LNCaP clone FGC (cell line): ENCODE results near the gene XYLT2.
"Not testable (repeated sequence)": the region's sequence is repeated elsewhere in the genome, so short reads cannot be mapped to it uniquely, and the experiment has no call there.

Experiments
- DNase-seq: peaks from one replicate; pipeline ENCODE4 v3.0.0-alpha.2; 2011; ENCODE audit warnings: low read depth
- H3K4me3 ChIP-seq: 2 replicates; pipeline ENCODE4 v1.5.1; 2011; ENCODE audit warnings: mild to moderate bottlenecking, low read depth, low read length, control low read depth
- TF ChIP-seq, protein P1 (sequence below): IDR thresholded peaks from 2 replicates; pipeline ENCODE4 v1.5.1; 2012; ENCODE audit warnings: mild to moderate bottlenecking; ENCODE audit not compliant: control insufficient read depth, insufficient read depth; ENCODE audit errors: extremely low read depth

The XYLT2 gene

DNA sequence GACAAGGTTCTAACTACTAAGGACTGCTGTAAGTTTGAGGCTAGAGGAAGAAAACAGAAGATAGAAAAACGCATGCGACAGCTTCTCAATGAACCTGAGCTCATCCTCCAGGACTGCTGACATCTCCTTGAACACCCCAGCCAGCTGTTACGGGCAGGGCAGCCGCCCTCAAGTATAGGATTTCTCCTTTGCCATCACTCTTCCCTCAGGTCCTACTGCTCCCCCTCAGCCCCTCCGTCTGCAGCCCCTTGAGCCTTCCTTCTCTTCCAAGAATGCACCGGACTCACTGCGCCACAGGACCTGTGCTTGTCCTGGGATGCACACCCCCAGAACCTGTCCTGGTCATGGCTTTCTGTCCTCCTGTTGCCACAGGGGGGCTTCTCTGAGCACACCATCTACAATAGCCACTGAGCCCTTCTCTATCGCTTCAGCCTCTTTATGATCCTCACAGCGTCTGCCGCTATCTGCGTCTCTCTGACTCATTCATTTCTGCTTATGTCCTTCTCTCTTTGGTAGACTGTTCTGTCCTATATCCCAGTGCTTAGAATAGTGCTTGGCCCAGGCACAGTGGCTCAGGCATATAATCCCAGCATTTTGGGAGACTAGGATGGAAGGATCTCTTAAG is 15.7 kb upstream of the XYLT2 start:
- no peak overlapping the region for H3K4me3 ChIP-seq
- TF ChIP-seq, protein P1, sequence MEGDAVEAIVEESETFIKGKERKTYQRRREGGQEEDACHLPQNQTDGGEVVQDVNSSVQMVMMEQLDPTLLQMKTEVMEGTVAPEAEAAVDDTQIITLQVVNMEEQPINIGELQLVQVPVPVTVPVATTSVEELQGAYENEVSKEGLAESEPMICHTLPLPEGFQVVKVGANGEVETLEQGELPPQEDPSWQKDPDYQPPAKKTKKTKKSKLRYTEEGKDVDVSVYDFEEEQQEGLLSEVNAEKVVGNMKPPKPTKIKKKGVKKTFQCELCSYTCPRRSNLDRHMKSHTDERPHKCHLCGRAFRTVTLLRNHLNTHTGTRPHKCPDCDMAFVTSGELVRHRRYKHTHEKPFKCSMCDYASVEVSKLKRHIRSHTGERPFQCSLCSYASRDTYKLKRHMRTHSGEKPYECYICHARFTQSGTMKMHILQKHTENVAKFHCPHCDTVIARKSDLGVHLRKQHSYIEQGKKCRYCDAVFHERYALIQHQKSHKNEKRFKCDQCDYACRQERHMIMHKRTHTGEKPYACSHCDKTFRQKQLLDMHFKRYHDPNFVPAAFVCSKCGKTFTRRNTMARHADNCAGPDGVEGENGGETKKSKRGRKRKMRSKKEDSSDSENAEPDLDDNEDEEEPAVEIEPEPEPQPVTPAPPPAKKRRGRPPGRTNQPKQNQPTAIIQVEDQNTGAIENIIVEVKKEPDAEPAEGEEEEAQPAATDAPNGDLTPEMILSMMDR = no peak
- no peak for DNase-seq

DNA sequence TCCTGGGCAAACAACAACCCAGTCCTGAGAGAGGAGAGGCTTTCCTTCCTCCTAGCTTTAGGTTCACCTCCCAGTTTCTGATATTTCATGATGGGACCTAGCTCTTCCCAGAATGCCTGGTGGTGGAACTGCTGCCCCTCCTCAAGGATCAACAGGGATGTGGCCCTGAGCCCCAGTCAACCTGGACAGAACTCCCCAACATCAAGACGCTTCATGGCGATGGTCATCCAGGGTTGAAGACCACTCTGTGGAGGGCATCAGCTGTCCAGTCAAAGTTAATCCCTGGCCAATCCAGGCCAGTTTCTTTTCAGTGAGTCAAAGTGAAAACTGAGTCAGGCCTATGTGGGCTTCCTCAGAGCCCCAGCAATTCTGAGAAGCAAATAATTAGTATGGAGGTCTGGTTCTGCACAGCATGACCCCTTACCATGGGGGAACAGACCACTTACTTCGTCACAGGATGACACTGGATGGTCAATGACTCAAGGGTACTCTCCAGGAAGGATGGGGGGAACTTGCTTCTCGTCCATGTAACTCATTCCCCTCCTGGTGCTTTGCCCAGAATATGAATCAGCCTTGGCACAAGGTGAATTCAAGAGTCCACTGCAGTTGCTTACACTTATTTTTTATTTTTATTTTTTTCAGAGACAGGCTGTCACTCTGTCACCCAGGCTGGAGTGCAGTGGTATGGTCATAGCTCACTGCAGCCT is 14.7 kb upstream of the XYLT2 start:
- TF ChIP-seq, protein P1 = no peak
- no peak for DNase-seq
- no peak overlapping the region for H3K4me3 ChIP-seq

DNA sequence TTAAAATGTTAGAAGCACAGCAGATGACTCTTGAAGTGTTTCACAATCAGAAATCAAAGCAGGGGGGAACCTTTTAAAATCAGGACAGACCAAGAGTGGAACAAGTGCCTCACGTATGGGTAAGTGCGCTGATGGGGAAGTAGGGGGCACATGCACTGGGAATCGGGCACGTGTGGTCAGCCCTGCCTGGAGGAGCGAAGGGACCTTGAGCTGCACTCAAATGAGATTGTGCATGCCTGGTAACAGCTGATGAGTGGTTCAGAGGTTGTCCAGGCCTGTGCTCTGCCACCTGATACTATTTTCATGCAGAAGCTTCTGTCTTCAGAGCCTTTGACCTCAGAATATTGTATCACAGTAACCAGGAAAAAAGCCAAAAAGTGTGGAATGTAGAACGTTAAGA is 13.7 kb upstream of the XYLT2 start:
- no peak for DNase-seq
- TF ChIP-seq, protein P1 = no peak
- no peak overlapping the region for H3K4me3 ChIP-seq

DNA sequence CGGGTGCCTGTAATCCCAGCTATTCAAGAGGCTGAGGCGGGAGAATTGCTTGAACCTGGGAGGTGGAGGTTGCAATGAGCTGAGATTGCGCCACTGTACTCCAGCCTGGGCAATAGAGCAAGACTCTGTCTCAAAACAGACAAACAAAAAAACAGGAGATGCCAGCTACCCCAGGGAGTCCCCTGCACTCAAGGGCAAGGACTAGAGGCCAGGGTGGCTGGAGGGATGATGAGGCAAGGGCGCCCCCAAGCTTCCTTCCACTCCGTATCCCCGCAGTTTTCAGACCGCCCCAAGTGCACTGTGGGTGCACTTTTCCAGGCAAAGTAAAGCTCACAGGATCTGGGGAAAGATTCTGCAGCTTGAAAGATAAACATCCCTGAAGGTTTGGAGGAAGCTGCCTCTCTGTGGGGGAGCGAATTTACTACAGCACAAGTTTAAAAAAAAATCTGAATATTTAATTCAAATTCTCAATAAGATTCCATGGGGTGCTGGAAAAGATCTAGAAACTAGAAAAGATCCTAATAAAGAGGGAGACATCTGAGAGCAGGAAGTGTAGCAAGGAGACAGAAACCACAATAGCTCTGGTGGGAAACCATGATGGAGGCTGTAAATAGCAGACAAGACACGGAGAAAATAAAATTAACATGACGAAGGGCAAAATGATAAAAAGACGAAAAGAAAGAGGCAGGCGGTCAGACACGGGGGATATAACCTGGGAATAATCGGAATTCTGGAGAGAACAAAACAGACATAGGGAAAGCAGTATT is 12.5 kb upstream of the XYLT2 start:
- H3K4me3 ChIP-seq, DNase-seq: not testable (repeated sequence)

DNA sequence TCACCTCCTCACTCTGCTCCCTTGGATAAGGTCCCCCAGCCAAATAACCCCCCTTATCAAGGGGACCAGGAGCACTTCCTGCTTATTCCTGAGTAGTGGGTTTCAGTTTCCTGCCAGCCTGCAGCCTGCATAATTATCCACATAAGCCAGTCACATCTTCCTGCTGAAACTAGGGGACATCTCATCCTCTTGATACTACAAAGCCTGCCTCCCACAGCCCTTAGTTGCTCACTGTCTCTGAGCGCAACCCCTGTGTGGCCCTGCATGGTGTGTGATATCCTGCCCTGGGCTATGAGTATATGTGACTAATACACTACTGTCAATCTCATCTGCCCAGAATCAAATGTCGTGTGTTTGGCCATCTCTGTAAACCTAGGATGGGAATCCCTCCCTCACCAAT is 8.0 kb upstream of the XYLT2 start:
- TF ChIP-seq, protein P1 = no peak
- DNase-seq = no peak
- no peak overlapping the region for H3K4me3 ChIP-seq

DNA sequence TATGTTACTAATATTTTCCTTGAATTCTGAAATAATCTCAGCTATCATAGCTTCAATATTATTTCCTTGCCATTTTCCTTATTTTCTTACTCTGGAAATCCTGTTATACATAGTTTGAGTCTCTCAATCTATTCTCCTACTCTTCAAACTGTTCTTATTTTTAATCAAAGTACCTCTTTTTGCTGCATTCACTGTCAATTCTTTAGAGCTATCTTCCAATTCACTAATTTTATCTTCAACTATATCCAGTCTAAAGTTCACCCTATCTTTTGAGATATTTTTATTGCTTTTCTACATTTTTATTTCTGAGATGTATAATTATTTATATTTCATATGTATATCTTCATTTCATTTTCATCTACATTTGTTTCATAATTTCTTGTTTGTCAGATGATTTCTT is 7.3 kb upstream of the XYLT2 start:
- TF ChIP-seq, protein P1 = no peak
- no peak for DNase-seq
- no peak overlapping the region for H3K4me3 ChIP-seq

DNA sequence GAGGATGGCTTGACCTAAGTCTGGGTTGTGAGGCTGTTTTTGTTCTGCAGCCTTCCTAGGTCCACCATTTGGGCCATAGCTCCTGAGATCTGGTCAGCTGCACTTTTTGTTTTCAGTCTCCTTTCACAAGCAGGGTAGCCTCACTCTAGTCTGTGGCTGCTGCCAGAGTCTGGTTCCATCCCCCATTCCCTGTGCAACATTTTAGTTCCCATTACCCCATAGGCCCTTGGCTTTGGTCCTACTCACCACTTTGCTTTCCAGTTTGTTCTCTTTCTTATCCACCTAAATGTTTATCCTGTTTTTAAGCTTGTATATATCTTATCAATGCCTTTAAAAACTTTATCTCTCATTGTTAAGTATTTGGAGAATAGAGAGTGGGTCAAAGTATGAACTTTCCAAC is 6.5 kb upstream of the XYLT2 start:
- DNase-seq = no peak
- H3K4me3 ChIP-seq = no peak overlapping the region
- TF ChIP-seq, protein P1 = no peak
